IPS DF 6.9 (cell line): ENCODE data around the gene LRRC4.

Experiments
- DNase-seq: peaks from one replicate; pipeline ENCODE4 v3.0.0-alpha.2; 2013; ENCODE audit warnings: low read depth, low spot score
- H3K27ac ChIP-seq: one replicate; pipeline ENCODE4 v1.5.1; 2013; ENCODE audit warnings: low read length, control low read depth
- H3K27me3 ChIP-seq: 2 replicates; pipeline ENCODE4 v1.6.1; 2013; ENCODE audit warnings: mild to moderate bottlenecking, low read length; ENCODE audit not compliant: control insufficient read depth, insufficient read depth
- H3K36me3 ChIP-seq: 2 replicates; pipeline ENCODE4 v1.6.1; 2013; ENCODE audit warnings: low read length; ENCODE audit not compliant: control insufficient read depth, insufficient read depth
- H3K4me1 ChIP-seq: 2 replicates; pipeline ENCODE4 v1.6.1; 2013; ENCODE audit warnings: low read length; ENCODE audit not compliant: control insufficient read depth, insufficient read depth
- H3K4me3 ChIP-seq: 2 replicates; pipeline ENCODE4 v1.5.1; 2013; ENCODE audit warnings: mild to moderate bottlenecking, low read length
- H3K9me3 ChIP-seq: 2 replicates; pipeline ENCODE4 v1.6.1; 2013; ENCODE audit warnings: low read length, inconsistent platforms; ENCODE audit not compliant: control insufficient read depth, insufficient read depth
- WGBS: extraction: QIAGEN DNeasy Blood & Tissue Kit; methylation state at CpG from one replicate; pipeline ENCODE4 v1.1.7; 2013; ENCODE audit warnings: mixed read lengths, missing lambda C conversion rate; ENCODE audit not compliant: insufficient read length, insufficient coverage; 5-methylcytosine and 5-hydroxymethylcytosine counted together

Gene LRRC4

DNA sequence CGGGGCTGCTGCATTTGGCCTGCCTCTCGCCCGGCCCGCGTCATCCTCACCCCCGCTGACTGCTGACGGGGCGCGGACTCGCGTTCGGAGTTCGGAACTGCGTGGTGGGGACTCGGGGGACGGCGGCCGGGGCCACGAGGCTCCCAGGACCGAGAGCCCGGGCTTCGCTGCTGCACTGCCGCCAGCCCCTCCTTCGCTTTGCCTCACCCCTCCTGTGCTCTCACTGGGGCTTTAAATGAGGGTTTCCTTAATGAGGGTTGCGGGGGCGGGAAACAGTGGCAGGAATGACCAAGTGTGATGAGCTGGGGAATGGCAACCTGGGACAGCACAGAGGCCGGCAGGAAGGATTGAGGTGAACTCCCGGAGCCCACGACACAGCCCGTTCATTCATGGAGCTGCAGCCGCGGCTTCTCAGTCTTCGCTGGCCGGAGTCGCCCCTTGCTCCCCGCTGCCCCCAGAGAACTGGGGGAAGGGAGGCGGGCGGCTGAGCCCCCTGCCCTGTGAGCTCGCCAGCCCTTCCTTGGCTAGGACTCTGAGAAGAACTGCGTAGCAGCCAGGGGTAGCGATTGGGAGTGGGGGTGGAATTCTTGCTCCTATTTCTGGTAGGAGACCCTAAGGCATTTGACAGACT is 1.5 kb upstream of the LRRC4 start:
- WGBS, result no CpG with 5 or more reads among the region's 41 CpGs
- Histone ChIP-seq H3K4me3 (peak overlapping the region; percentile 24; the same call in 1 of the 2 replicates), H3K36me3 (peaks cover 7% of the 10 kb centered on the region), H3K27ac (no peak overlapping the region), H3K27me3 (peaks cover 4% of the 10 kb centered on the region; the same call in 1 of the 2 replicates), H3K4me1 (peaks cover 14% of the 10 kb centered on the region), H3K9me3 (no peaks in the 10 kb centered on the region)
- DNase-seq, result no peak

DNA sequence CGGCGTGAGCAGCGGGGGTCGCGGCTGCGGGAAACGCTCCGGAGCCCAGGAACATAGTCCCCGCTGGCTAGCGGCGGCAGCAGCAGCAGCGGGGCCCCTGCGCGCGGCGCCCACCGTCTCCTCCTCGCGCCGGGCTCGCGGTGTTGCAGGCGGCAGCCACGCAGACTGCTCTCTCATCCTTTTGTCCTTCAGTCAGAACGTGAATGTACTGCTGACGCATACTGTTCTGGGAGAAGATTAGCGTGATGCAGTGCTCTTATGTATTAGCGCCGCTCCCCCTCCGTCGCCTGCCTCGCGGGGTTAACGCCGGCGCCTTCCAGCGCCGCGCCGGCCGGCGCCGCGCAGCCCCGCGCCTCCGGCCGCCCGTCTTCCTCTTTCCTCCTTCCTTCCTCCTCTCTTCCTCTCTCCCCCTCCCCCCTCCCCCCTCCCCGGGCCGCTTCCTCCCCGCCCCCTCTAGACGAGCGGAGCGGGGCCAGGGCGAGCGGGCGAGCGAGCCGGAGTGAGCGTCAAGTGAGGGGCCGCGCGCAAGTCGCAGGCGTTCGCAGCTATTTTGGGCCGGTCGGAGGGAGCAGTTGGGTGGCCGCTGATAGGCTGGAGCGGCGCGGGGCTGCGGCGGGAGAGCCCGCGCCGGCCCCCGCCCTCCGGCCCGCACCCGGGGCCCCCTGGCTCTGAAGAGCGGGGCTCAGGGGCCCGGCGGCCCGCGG is 816 bp upstream of the LRRC4 start:
- H3K4me3 ChIP-seq, result peak overlapping the region; percentile 63; the same call in 1 of the 2 replicates
- WGBS, result no CpG with 5 or more reads among the region's 87 CpGs

GRCh38 chr7:128030263-128030653 is 979 bp downstream of the LRRC4 start:
- no CpG with 5 or more reads among the region's 21 CpGs for WGBS
- Histone ChIP-seq H3K4me1 (peaks cover 17% of the 10 kb centered on the region), H3K9me3 (no peaks in the 10 kb centered on the region), H3K36me3 (peaks cover 7% of the 10 kb centered on the region), H3K27me3 (peaks cover 4% of the 10 kb centered on the region; the same call in 1 of the 2 replicates), H3K27ac (no peak overlapping the region), H3K4me3 (peak overlapping the region; percentile 63; the same call in 1 of the 2 replicates)
- no peak for DNase-seq

More for the DNA sequence above, 816 bp upstream of the LRRC4 start:
- H3K27me3 ChIP-seq, result peaks cover 4% of the 10 kb centered on the region; the same call in 1 of the 2 replicates
- H3K4me1 ChIP-seq, result peaks cover 17% of the 10 kb centered on the region
- H3K9me3 ChIP-seq, result no peaks in the 10 kb centered on the region
- H3K36me3 ChIP-seq, result peaks cover 7% of the 10 kb centered on the region
- no peak for DNase-seq
- no peak overlapping the region for H3K27ac ChIP-seq

DNA sequence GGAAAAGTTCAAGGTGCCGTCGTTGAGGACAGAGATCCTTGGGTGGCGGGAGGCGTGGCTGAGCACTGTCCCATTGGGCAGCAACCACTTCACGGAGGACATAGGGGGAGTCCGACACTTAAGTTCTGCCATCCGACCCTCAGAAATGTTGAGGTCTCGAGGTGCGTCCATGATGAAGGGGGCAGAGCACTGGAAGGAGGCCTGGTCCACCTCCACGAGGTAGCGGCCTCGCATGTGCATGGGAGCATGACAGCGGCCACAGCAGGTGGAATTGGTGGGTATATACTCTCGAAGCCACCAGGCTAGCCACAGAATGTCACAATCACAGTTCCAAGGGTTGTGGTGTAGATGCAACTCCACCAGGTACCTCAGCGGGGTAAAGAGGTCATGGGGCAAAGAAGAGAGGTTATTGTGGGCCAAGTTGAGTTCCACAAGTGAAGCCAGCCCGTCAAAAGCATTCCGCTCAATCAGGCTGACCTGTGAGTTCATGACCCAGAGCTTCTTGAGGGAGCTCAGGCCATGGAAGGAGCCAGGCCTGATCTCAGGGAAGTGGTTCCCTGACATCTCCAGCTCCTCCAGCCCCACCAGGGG is 1.7 kb downstream of the LRRC4 start:
- no peak for DNase-seq
- Histone ChIP-seq H3K4me3 (no peak overlapping the region), H3K4me1 (peaks cover 17% of the 10 kb centered on the region), H3K27ac (no peak overlapping the region), H3K36me3 (peaks cover 7% of the 10 kb centered on the region), H3K9me3 (no peaks in the 10 kb centered on the region), H3K27me3 (peaks cover 4% of the 10 kb centered on the region; the same call in 1 of the 2 replicates)
- WGBS, result no CpG with 5 or more reads among the region's 17 CpGs

GRCh38 chr7:128027485-128027980 is 3.7 kb downstream of the LRRC4 start:
- WGBS, result no CpG with 5 or more reads among the region's 4 CpGs
- peaks cover 17% of the 10 kb centered on the region for H3K4me1 ChIP-seq
- H3K36me3 ChIP-seq, result peaks cover 7% of the 10 kb centered on the region
- no peaks in the 10 kb centered on the region for H3K9me3 ChIP-seq
- DNase-seq, result no peak
- no peak overlapping the region for H3K27ac ChIP-seq
- no peak overlapping the region for H3K4me3 ChIP-seq
- peaks cover 4% of the 10 kb centered on the region; the same call in 1 of the 2 replicates for H3K27me3 ChIP-seq

DNA sequence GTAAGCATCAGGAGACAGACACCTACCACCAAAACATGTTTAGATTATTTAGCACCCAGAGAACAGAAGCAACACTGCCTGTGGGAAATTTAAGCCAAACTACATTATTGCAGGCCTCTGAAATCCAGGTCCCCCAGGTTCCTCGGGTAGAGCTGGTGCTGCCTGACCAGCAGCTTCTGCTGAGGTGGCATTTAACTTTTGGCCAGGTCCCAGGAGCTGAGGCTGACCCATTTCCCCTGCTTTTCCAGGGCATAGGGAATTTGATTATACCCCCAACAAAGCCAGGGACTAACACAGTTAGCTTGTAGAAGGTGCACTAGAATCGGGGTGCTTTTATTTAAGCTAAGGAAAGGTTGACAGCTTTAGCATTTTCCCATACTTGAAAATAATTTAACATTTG is 4.7 kb downstream of the LRRC4 start:
- Histone ChIP-seq H3K4me1 (peaks cover 17% of the 10 kb centered on the region), H3K9me3 (no peaks in the 10 kb centered on the region), H3K27ac (no peak overlapping the region), H3K36me3 (peaks cover 7% of the 10 kb centered on the region), H3K27me3 (peaks cover 4% of the 10 kb centered on the region; the same call in 1 of the 2 replicates), H3K4me3 (no peak overlapping the region)
- WGBS, result no CpG with 5 or more reads among the region's 2 CpGs
- no peak for DNase-seq

- Histone ChIP-seq H3K27ac (no peak overlapping the region), H3K4me3 (no peak overlapping the region), H3K27me3 (peaks cover 4% of the 10 kb centered on the region; the same call in 1 of the 2 replicates), H3K4me1 (peaks cover 17% of the 10 kb centered on the region), H3K9me3 (no peaks in the 10 kb centered on the region), H3K36me3 (peaks cover 7% of the 10 kb centered on the region)
- DNase-seq, result no peak
- WGBS, result no CpG with 5 or more reads among the region's 2 CpGs
Measured at GRCh38 chr7:128025819-128026218, 5.4 kb downstream of the LRRC4 start.

DNA sequence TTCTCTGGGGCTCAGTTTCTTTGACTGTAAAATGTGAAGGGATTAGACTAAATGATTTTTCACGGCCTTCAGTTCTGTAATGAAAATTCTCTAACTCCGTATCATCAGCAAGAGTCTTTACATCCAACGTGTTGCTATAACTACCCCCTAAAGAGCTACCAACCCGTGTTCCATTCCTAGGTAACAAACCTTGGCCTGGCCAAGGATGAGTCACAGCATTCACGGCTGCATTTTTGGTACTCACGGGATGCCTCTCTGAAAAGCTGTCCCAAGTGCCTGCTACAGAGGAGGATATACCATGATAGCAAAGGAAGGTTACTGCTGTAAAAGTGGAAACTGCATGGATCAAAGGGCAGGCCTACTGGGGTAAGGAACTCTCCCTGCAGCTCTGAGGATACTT is 5.9 kb downstream of the LRRC4 start:
- Histone ChIP-seq H3K4me1 (peaks cover 16% of the 10 kb centered on the region), H3K4me3 (no peak overlapping the region), H3K27me3 (peaks cover 4% of the 10 kb centered on the region; the same call in 1 of the 2 replicates), H3K36me3 (peaks cover 7% of the 10 kb centered on the region), H3K9me3 (no peaks in the 10 kb centered on the region), H3K27ac (no peak overlapping the region)
- no CpG with 5 or more reads among the region's 6 CpGs for WGBS
- no peak for DNase-seq

GRCh38 chr7:128024151-128024550 is 7.1 kb downstream of the LRRC4 start:
- H3K36me3 ChIP-seq, result peaks cover 2% of the 10 kb centered on the region
- H3K4me1 ChIP-seq, result peaks cover 10% of the 10 kb centered on the region; the same call in 1 of the 2 replicates
- DNase-seq, result no peak
- H3K4me3 ChIP-seq, result no peak overlapping the region
- H3K27me3 ChIP-seq, result no peaks in the 10 kb centered on the region; the same call in 1 of the 2 replicates
- H3K27ac ChIP-seq, result no peak overlapping the region
- WGBS, result no CpG with 5 or more reads among the region's 3 CpGs
- H3K9me3 ChIP-seq, result no peaks in the 10 kb centered on the region
